ENCODE data around the gene BATF.

BATF gene

GRCh38 chr14:75568140-75568539 lies 45.9 kb downstream of the BATF start:
- no peak for TF ChIP-seq FOXP2 (optimal IDR thresholded peaks at IDR 0.05; ENCODE audit: borderline replicate concordance, extremely low read depth, extremely low read length, insufficient read depth)
- TF ChIP-seq POLR2AphosphoS5 (IDR thresholded peaks at IDR 0.05; ENCODE audit: low read depth, low read length) = no peak
- TF ChIP-seq REST (IDR thresholded peaks at IDR 0.05; ENCODE audit: insufficient read depth in 1 of 2, low read depth in 2 of 2, low read length in 2 of 2) = no peak
- no peak for TF ChIP-seq SIN3A (IDR thresholded peaks at IDR 0.05; ENCODE audit: borderline replicate concordance, insufficient read depth, low read length)
- TF ChIP-seq TAF1 (IDR thresholded peaks at IDR 0.05; ENCODE audit: borderline replicate concordance, insufficient read depth, low read length) = no peak

DNA sequence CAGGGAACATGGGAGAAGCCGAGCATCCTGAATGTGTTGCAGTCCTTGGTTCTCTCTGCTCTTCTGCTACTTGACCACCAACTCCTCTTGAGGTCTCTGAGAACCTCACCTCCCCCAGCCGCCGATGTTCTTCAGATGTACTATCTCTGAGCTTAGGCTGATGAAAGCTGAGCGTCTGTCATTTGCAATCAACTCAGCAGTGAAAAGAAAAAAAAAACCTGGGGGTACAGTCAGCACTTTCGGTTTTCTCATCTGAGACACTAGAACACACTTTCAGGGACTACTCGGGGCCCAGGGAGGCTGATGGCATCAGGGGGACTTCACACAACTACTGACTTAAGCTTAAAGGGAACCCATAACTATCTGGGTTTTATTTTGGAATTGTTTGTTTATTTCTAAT lies 46.5 kb downstream of the BATF start:
- TF ChIP-seq SIN3A (IDR thresholded peaks at IDR 0.05; ENCODE audit: borderline replicate concordance, insufficient read depth, low read length) = no peak
- no peak for TF ChIP-seq FOXP2 (optimal IDR thresholded peaks at IDR 0.05; ENCODE audit: borderline replicate concordance, extremely low read depth, extremely low read length, insufficient read depth)
- no peak for TF ChIP-seq TAF1 (IDR thresholded peaks at IDR 0.05; ENCODE audit: borderline replicate concordance, insufficient read depth, low read length)
- no peak for TF ChIP-seq REST (IDR thresholded peaks at IDR 0.05; ENCODE audit: insufficient read depth in 1 of 2, low read depth in 2 of 2, low read length in 2 of 2)
- TF ChIP-seq POLR2AphosphoS5 (IDR thresholded peaks at IDR 0.05; ENCODE audit: low read depth, low read length) = no peak

GRCh38 chr14:75570797-75571196 lies 48.5 kb downstream of the BATF start:
- TF ChIP-seq SIN3A (IDR thresholded peaks at IDR 0.05; ENCODE audit: borderline replicate concordance, insufficient read depth, low read length) = no peak
- no peak for TF ChIP-seq POLR2AphosphoS5 (IDR thresholded peaks at IDR 0.05; ENCODE audit: low read depth, low read length)
- TF ChIP-seq TAF1 (IDR thresholded peaks at IDR 0.05; ENCODE audit: borderline replicate concordance, insufficient read depth, low read length) = no peak
- TF ChIP-seq REST (IDR thresholded peaks at IDR 0.05; ENCODE audit: insufficient read depth in 1 of 2, low read depth in 2 of 2, low read length in 2 of 2) = no peak
- no peak for TF ChIP-seq FOXP2 (optimal IDR thresholded peaks at IDR 0.05; ENCODE audit: borderline replicate concordance, extremely low read depth, extremely low read length, insufficient read depth)

GRCh38 chr14:75572104-75572503 lies 49.8 kb downstream of the BATF start:
- TF ChIP-seq POLR2AphosphoS5 (IDR thresholded peaks at IDR 0.05; ENCODE audit: low read depth, low read length) (no peak), TAF1 (IDR thresholded peaks at IDR 0.05; ENCODE audit: borderline replicate concordance, insufficient read depth, low read length) (no peak), FOXP2 (optimal IDR thresholded peaks at IDR 0.05; ENCODE audit: borderline replicate concordance, extremely low read depth, extremely low read length, insufficient read depth) (no peak), REST (IDR thresholded peaks at IDR 0.05; ENCODE audit: insufficient read depth in 1 of 2, low read depth in 2 of 2, low read length in 2 of 2) (no peak), SIN3A (IDR thresholded peaks at IDR 0.05; ENCODE audit: borderline replicate concordance, insufficient read depth, low read length) (no peak)

DNA sequence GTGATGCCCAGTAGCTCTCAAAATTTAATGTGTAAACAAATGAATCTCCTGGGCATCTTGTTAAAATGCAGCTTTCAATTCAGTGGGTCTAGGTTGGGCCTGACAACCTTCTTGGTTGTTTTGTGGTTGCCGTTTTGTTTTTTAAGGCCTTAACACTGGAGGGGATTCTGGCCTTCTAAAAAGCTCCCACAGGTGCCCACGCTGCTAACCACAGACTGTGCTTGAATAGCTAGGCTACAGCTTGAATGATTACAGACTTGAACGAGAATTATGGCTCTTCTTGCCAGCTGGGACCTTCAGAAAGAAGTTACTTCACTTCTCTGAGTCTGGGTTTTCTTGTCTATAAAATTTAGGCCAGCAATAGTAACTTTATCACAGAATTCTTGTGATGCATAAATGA lies 54.8 kb downstream of the BATF start:
- TF ChIP-seq TAF1 (IDR thresholded peaks at IDR 0.05; ENCODE audit: borderline replicate concordance, insufficient read depth, low read length) = no peak
- TF ChIP-seq SIN3A (IDR thresholded peaks at IDR 0.05; ENCODE audit: borderline replicate concordance, insufficient read depth, low read length) = no peak
- TF ChIP-seq POLR2AphosphoS5 (IDR thresholded peaks at IDR 0.05; ENCODE audit: low read depth, low read length) = no peak

Measured in PFSK-1 (cell line).